GM21529 (cell line): ENCODE data around the gene NR5A1.

Experiments
- ATAC-seq: cut with Tn5 transposase; IDR thresholded peaks from one replicate; pipeline ENCODE4 v1.9.1; 2021; ENCODE audit not compliant: unreplicated experiment

Gene NR5A1

DNA sequence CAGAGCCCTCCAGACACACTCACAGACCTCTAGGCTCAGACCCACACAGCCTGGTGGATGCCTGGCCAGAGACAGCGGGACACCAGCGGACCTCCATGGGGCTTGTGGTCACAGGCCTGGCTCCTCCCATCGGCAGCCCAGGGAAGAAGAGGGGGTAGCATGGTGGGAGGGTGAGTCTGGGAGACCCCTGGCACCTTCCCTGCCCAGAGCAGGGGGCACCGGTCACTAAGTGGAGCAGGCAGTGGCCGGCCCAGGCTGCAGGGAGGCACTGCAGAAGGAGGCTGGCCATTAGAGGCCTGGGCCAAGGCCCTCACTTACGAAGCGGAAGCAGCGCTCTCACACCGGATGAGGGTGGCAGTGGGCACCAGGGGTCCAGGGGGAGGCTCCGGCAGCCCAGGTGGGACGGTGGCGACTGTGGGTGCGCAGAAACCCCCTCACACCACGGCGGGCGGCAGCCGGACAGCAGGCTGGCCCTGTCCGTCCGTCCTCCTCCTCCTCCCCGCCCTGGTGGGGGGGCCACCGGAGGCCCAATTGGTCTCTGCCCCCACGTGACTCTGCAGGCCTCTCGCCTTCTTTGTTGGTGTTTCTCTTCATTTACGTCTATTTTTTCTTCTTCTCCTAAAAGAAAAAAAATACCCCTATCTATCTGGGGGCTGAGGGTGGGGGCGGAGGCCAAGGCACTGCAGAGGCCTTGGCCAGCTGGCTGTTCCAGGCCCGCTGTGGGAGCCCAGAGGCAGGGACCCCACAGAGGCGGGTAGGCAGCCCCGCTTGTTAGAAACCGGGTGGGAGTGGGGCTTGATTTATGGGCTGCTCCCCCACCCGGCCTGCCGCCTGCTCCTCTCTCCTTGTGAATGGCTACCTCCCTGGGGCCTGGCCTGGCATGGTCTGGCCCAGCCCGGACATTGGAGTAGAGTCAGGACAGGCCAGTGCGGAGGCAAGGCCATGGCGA is at the start of gene NR5A1:
Gene NR5A1 (minus strand): TSS at position 469 of the 949 bp plus-strand sequence. CDS start 4,004 bp downstream, outside the sequence.
- ATAC-seq, result no peak

DNA sequence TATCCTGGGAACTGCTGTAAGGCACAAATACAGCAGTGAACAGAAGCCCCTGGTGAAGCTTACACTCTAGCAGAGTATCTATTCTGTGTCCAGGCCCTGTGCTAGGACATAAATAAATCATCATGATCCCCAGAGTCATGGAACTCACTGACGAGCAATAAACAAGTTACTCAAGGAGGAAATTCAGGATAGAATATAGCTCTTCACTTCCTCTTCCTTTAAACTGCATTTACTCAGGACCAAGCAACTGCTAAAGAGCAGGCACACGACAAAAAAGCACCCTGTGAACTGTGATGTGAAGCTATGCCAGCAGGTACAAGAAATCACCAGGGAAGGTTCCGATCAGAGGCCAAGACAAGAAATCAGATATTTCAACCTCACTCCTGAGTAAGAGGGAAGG is 47.8 kb upstream of the NR5A1 start:
- no peak for ATAC-seq

DNA sequence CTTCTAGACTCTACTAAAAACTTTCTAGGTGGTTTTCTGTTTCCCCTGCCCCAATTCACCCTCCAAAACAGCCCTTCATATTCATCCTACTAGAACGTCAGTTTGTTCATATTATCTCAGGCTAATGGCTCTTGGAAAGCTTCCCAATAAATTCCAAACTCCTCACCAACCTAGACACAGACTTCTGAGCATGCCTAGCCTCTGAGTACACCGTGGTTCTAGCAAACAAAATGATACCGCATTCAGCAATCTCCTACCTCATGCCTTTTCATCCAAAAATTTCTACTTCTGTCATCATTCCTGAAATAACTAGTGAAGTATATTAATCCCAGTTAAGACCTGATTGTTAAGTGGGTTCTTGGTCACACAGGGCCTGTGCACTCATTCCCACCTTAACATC is 46.5 kb upstream of the NR5A1 start:
- no peak for ATAC-seq

DNA sequence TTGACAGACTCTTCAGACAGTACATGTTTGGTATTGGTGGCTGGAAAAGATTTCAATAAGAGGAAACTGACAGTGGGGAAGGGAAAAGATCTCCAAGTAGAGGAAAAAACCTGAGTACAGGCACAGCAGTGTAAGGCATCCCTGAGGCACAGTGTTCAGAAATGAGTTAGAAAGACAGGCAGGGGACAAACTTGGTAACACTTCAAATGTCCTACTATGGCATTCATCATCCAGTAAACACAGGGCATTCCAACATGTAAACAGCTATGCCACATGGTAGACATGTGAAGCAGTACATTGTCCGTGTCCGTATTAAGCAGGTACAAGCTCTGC is 45.0 kb upstream of the NR5A1 start:
- ATAC-seq, result no peak

DNA sequence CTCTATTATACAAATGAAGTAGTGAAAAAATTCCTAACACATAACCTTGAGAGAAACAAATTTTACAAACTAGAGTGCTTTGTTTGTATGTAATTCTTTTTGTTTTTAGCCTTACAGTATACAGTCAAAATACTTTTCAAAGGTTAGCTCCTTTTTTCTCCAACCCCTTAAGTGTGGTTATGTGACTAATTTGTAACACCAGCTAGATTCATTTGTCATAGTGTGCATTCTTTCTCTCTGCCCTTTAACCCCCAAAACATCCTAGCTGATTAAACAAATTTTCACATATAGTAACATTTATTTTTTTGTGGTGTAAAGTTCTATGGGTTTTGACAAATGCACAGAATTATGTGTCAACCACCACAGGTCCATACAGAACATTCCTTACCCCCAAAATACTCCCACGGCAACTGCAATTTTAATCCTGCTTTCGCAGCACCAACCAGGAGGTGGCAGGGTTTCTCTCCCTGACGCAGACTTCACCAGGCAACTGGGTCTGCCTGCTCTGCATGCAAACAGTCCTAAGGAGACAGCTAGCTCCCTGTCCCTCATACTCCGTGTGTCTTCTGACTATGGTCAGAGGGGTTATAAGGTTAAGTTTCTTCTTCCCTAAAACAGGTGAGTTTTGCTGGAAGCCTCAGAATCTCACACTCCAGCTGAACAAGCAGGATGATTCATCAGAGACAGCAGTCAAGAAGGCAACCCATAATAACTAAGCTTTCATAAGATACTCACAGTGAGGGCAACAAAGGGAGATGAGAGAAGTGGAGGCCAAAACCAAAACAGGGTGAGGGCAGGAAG is 44.5 kb upstream of the NR5A1 start:
- no peak for ATAC-seq

DNA sequence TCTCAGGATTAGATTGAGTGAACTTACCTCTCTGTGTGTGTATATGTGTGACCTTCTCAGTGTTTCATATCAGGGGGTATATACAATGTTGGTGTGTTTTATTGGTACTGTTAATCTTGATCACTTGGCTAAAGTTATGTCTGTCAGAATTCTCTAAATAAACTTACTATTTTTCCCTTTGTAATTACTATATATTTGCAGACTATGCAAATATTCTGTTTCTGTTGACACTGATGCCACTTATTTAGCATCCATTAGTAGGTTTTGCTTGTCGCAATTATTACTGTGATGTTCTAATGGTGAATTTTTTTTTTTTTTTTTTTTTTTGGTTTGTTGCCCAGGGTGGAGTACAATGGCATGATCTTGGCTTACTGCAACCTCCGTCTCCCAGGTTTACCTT is 42.9 kb upstream of the NR5A1 start:
- no peak for ATAC-seq

DNA sequence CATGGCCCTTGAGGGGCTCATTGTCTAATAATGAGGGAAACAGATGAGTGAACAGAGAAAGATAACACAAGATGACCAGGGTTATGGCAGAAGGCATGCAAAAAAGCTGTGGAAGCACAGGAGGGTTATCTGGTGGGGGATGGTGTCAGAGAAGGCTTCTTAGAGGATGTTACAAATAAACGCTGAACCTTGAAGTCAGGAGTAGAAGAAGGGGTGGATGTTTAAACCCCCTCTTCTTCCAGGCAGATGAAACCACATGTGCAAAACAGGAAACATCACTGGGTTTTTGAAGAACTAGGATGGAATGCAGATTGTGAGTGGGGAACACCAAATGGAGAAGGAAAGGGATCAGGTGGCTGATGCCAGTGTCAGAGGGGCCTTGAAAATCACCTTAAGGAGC is 41.8 kb upstream of the NR5A1 start:
- no peak for ATAC-seq

DNA sequence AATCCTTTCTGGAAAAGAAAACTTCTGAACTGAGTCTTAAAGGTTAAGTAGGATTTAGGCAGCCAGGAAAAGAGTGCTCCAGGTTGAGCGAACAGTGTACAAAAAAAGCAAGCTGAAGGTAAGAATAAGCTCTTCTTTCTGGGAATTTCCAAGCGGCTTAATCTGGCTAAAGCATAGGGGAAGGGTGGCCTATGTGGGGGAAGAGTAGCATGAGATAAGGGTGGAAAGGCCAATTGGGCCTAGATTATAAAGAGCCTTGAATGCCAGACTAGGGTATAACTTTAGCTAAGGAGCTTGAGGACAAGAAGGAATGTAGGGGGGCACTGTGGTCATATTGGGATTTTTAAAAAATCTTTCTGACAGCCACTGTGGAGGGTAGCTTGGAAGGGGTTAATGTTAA is 37.3 kb upstream of the NR5A1 start:
- no peak for ATAC-seq

DNA sequence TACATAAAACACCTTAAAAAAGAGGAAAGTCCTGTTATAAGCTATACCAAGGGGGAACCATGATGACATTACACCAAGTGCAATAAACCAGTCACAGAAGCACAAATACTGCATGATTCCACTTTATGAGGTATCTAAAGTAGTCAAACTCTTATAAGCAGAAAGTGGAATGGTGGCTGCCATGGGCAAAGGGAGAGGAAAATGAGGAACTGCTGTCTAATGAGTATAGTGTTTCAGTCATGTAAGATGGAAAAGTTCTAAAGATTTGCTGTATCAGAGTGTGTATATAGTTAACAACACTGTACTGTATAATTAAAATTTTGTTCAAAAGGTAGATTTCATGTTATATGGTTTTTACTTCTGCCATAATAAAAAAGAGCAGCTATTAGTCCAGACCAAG is 34.6 kb upstream of the NR5A1 start:
- no peak for ATAC-seq

DNA sequence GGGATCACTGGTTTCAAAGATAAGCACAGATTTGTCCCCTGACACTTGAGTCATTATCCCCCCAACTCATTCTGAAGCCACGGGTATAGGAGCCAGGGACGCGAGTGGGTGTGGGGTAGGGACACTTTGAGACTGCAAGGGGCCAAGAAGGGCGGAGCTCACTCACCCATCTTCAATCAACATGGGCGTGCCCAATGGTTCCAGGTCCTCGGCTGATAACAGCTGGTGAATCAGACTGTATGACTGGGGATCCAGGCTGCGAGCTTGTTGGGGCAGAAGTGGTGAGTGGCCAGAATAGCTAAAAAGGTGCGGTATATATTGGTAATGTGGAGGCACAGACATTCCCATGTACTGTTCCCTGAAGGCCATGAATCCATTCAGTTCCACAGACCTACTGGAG is 30.7 kb upstream of the NR5A1 start:
- no peak for ATAC-seq

DNA sequence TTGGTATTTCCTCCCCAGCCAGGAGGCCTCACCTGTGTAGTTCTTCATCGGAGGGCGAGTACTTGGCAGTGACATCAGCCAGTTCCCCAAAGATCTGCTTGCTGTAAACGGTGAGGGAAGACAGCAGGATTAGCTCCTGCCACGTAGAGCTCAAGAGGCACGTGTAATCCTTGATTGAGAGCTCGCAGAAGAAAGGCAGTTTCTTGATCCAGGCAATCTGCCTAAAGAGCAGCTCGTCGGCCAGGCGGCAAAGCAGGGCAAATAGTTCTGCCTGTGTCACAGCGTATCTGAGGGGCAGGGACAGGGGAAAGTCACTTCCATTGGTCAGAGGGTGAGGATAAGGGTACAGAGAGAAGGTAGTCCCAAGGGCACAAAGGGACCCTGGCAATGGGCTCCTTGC is 28.6 kb upstream of the NR5A1 start:
- ATAC-seq, result no peak

DNA sequence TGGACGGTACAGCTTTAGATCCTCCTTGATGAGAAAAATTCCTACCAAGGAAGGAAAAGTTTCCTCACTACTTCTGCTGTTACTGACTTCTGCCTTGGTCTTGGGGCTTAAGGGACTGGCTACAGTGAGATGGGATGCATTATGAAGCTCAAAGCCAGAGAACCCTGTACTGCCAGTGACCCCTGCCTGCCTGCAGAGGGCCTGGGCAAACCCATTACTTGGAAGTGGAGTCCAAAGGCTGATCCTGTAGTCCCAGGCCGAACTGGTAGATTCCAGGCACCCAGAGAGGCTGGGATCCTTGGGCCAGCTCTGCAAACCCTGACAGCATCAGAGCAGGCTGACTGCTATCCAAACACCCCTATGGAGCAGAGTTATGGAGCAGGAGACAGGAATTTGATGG is 25.7 kb upstream of the NR5A1 start:
- no peak for ATAC-seq

DNA sequence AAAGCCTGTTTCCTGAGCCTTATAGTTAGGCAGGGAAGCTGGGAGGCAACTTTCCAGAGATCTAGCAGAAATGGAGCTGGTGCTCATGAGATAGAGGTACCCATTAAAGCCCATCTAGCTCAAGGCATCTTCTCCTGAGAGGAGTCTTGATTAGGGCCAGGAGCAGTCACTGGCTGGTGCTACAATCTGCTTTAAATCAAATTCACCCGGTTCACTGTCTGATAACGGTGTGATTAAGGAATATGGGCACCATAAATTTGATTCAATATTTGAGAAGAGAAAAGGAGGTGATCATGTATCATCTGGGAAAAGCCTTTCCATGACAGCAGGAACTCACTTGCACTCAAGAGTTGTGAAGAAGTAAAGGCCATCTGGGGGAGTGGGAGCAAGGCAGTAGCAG is 23.9 kb upstream of the NR5A1 start:
- ATAC-seq, result no peak

DNA sequence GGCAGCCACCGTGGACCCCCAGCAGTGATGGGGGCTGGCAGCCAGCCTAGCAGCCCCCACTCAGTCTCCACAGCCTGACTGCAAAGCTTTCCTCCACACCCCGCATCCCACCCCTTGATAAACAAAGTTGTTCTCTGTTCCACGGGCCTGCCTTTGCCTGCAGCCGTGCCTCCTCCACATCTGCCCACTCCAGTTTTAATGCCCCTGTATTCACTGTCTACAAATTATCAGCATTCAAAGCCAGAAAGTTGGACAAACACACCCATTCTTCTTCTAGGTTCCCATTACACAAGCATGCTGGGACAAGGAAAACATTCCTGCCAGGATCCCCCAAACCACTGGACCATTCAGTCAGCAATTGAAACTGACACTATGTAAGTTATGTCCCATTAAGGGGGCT is 23.0 kb upstream of the NR5A1 start:
- no peak for ATAC-seq

DNA sequence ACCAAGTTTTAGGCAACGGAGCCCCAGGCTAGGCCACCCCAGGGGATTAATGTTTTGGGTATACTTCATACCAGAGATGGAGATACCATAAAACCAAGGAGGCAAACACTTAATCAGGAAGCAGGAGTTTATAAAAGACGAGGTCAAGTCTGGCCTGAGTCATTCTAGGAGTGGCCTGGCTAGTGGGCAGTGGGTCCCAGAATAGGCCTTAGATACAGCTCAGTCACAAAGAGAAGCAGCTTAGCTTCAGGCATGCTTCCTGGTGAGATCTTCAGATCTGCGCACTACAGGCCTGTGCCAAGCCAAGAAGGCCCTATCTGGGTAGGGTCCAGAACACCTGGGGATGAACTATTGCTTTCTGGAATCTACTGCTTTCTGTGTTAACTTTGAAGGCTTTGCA is 20.6 kb upstream of the NR5A1 start:
- no peak for ATAC-seq

DNA sequence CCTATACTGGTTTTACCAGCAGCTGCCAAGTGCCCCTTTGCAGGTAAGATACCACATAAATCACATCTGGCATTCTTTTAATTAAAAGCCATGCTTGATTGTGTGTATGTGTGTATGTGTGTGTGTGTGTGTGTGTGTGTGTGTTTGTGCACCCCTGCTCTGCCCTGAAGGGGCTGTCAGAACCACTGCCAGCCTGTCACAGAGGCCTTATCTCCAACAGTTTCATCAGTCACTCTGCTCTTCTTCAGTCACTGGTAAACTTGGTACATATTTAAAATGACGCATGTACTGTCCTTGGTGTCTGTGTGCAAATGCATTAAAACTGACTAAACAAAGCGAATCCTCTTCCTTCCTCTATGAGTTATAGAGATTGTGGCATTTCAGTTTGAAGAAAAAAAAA is 19.0 kb upstream of the NR5A1 start:
- no peak for ATAC-seq

DNA sequence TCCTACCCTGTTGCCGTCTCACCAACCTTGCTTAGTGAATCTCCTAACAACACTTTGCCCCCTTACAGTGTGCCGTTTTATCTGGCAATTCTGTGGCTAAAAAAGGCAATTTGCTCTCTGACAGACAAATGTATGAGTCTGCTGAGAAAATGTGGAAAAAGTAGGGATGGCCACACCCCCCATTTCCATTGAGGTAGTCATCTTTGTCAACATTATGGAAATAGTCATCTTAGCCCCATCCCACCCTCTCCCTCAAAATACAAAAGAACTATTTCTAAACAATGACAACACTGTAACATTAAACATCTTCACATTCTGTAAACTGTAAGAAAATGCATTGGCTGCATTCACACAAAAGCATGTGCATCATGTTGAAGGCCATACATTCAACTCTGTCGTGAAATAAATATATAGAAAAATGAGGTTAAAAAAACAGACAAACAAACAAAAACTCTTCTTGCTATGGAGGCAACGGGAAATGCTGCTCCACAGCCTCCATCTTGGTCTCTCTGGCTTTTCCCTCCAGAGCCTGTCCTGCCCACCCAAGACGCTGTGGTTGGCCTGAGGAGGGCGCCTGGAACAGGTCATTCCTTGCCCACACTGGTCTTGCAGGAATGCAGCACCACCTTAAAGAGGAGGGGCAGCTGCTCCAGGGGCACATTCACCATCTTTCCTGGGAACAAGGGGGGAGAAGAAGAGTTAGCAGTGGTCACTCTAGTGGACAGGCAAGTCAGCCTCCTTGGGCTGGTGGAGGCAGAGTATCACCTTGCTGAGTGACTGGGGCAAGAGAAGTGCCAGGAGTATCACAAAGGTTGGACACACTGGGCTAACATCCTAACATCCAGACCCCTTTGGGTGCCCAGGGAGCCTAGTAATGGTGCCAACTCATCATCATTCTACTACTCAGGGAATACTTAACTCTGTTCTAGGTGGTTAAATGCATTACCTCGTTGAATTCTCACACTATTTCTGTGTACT is 15.2 kb upstream of the NR5A1 start:
- ATAC-seq, result no peak

DNA sequence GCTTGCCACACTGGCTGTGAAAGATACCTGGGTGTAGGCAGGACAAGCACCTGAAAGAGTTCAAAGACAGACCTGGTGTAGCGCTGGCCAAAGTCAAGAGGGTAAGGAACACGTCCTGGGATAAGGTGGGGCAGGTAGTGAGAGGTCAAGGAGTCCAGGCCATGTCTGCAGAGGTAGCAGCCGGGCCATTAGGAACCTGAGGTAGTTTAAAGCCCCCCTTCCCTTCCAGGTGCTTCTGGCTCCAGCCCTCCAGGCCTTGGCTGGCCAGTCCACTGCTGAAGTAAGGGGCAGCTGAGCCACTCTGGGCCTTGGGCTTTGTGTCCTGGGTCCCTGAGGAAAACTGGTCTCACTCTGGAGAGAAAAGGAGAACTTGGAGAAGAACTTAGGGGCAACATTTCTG is 13.9 kb upstream of the NR5A1 start:
- ATAC-seq, result no peak

DNA sequence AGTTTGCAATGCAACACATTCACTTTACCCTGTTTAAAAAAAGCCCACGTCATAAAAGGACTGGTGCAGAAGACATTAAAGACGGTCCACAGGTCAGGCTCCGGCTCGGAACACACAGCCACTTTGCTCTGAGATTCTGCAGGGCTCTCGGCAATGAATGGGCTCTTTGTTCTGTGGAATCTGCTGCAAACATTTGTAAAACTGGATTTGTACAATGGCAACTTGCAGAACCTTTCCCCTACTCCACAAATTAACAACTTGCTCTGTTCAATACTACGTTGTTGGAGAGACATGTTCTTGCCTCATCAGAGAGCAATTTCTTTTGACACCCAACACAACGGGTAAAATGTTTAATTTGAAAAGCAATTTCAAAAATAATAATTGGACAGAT is 13.0 kb upstream of the NR5A1 start:
- ATAC-seq, result no peak

DNA sequence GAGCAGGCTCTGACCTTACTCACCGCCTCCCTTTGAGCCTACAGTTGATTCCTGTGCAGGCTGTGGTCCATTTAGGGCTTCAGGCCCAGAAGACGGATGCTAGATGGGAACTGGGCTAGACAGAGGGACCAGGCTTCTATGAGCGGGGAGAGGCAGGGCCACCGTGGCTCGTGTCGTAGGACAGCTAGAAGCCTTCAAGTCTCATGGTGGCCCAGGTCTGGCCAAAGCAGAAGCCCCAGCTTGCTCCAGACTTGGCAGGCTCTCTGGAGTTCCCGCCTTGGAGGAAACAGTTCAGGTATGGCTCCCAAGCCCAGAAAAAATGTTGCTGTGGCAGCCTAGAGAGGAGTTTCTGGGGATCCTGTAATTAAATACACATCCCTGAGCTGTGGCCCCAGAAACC is 10.9 kb upstream of the NR5A1 start:
- no peak for ATAC-seq

DNA sequence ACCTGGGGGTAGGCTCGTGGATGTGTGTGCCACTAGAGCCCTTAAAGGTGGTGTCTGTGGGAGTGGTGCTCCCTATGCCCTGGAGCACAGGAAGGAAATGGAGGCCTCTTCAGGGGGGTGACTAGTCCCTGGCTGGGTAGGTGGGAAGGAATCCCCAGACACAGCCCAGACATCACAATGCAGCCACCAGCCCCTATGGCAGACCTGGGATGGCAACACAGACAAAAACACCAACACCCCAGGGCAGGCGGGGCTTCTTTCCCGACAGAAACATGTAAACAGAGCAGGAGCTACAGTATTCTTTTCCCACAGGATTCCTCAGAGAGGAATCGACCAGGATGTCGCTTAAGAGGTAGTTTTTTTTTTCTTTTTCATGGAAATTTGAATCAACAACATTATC is 10.4 kb upstream of the NR5A1 start:
- no peak for ATAC-seq
